MG63 (cell line): ENCODE measurements around the gene CAD. TPM values are rescaled to one million over a fixed set of nuclear protein-coding genes. Genes with fewer than 3 reads are reported as not detected.
A peak's percentile ranks its signal among the peaks of the same experiment; 100 is the strongest.

Experiments used
- DNase-seq: peaks from one replicate; pipeline ENCODE4 v3.0.0-alpha.2; 2020
- H3K27me3 ChIP-seq: fragments of 250-450 bp; sonication (Bioruptor Pico); 2 replicates; pipeline ENCODE4 v1.5.1; 2020; ENCODE audit warnings: mild to moderate bottlenecking, moderate library complexity
- H3K36me3 ChIP-seq: fragments of 250-450 bp; sonication (Bioruptor Pico); 2 replicates; pipeline ENCODE4 v1.5.1; 2020; ENCODE audit warnings: mild to moderate bottlenecking, moderate library complexity
- H3K4me3 ChIP-seq: fragments of 250-450 bp; sonication (Bioruptor Pico); 2 replicates; pipeline ENCODE4 v1.5.1; 2020; ENCODE audit warnings: mild to moderate bottlenecking, moderate library complexity
- H3K9me3 ChIP-seq: fragments of 250-450 bp; sonication (Bioruptor Pico); 2 replicates; pipeline ENCODE4 v1.5.1; 2020; ENCODE audit warnings: mild to moderate bottlenecking, moderate library complexity
- total RNA-seq: library from RNA; depleted of rRNA; stranded (reverse); fragments of >200 nt; shearing (Covaris generic); gene quantifications from 2 replicates; pipeline ENCODE4 v1.2.3, GENCODE V29; 2014; ENCODE audit warnings: low replicate concordance; rRNA removed

Gene CAD
- total RNA-seq, 1 experiment from 2014 or later = 38.9 TPM

- no peaks in the 10 kb centered on the region for H3K27me3 ChIP-seq
- H3K36me3 ChIP-seq = no peaks in the 10 kb centered on the region
- no peak for DNase-seq
- no peak overlapping the region for H3K4me3 ChIP-seq
- H3K9me3 ChIP-seq = no peaks in the 10 kb centered on the region
Observed at GRCh38 chr2:27278010-27278409, 60.8 kb downstream of the CAD start.

GRCh38 chr2:27280826-27281225 lies 63.7 kb downstream of the CAD start:
- no peaks in the 10 kb centered on the region for H3K9me3 ChIP-seq
- no peaks in the 10 kb centered on the region for H3K36me3 ChIP-seq
- no peaks in the 10 kb centered on the region for H3K27me3 ChIP-seq
- H3K4me3 ChIP-seq = no peak overlapping the region
- peak; percentile 61 for DNase-seq

GRCh38 chr2:27281442-27281841 lies 64.3 kb downstream of the CAD start:
- no peaks in the 10 kb centered on the region for H3K36me3 ChIP-seq
- H3K27me3 ChIP-seq = no peaks in the 10 kb centered on the region
- H3K9me3 ChIP-seq = no peaks in the 10 kb centered on the region
- DNase-seq = no peak
- H3K4me3 ChIP-seq = no peak overlapping the region

- no peaks in the 10 kb centered on the region for H3K36me3 ChIP-seq
- H3K27me3 ChIP-seq = no peaks in the 10 kb centered on the region
- no peaks in the 10 kb centered on the region for H3K9me3 ChIP-seq
- DNase-seq = no peak
- H3K4me3 ChIP-seq = no peak within 1 kb of the TSS
Observed at GRCh38 chr2:27281855-27282559, 64.8 kb downstream of the CAD start, which contains the start of gene TRIM54. Gene TRIM54, plus strand, starts transcription at chr2:27282429. Its CDS starts 303 bp downstream, at chr2:27282732.

GRCh38 chr2:27282892-27283291 lies 65.7 kb downstream of the CAD start:
- Histone ChIP-seq H3K4me3 (no peak overlapping the region), H3K36me3 (no peaks in the 10 kb centered on the region), H3K9me3 (no peaks in the 10 kb centered on the region), H3K27me3 (no peaks in the 10 kb centered on the region)
- DNase-seq = no peak

GRCh38 chr2:27284996-27285395 lies 67.8 kb downstream of the CAD start:
- Histone ChIP-seq H3K36me3 (no peaks in the 10 kb centered on the region), H3K9me3 (no peaks in the 10 kb centered on the region), H3K4me3 (no peak overlapping the region), H3K27me3 (no peaks in the 10 kb centered on the region)
- no peak for DNase-seq

GRCh38 chr2:27285481-27285880 lies 68.3 kb downstream of the CAD start:
- no peaks in the 10 kb centered on the region for H3K27me3 ChIP-seq
- no peak for DNase-seq
- no peak overlapping the region for H3K4me3 ChIP-seq
- H3K9me3 ChIP-seq = no peaks in the 10 kb centered on the region
- no peaks in the 10 kb centered on the region for H3K36me3 ChIP-seq

GRCh38 chr2:27288610-27289009 lies 71.4 kb downstream of the CAD start:
- H3K4me3 ChIP-seq = no peak overlapping the region
- H3K9me3 ChIP-seq = no peaks in the 10 kb centered on the region
- DNase-seq = no peak
- no peaks in the 10 kb centered on the region for H3K27me3 ChIP-seq
- H3K36me3 ChIP-seq = no peaks in the 10 kb centered on the region

- Histone ChIP-seq H3K27me3 (no peaks in the 10 kb centered on the region), H3K9me3 (no peaks in the 10 kb centered on the region), H3K36me3 (no peaks in the 10 kb centered on the region), H3K4me3 (no peak overlapping the region)
- no peak for DNase-seq
Observed at GRCh38 chr2:27290549-27290948, 73.4 kb downstream of the CAD start.

- Histone ChIP-seq H3K4me3 (no peak overlapping the region), H3K27me3 (no peaks in the 10 kb centered on the region), H3K9me3 (no peaks in the 10 kb centered on the region), H3K36me3 (no peaks in the 10 kb centered on the region)
- DNase-seq = no peak
Observed at GRCh38 chr2:27291865-27292264, 74.7 kb downstream of the CAD start.

Other genes starting within 250 kb of the CAD start
- 4.8 and 7.9 TPM in 2 replicates for gene MAPRE3, start 246.7 kb upstream of the CAD start, total RNA-seq
- gene TMEM214, start 184.4 kb upstream of the CAD start, total RNA-seq = 35.7 and 47.2 TPM in 2 replicates
- gene AGBL5, start 165.7 kb upstream of the CAD start, total RNA-seq = 19.0 and 26.0 TPM in 2 replicates
- gene OST4, start 145.7 kb upstream of the CAD start, total RNA-seq = 260 and 483 TPM in 2 replicates
- gene EMILIN1, start 138.8 kb upstream of the CAD start, total RNA-seq = 91.6 and 144 TPM in 2 replicates
- 1.8 and 5.0 TPM in 2 replicates for gene KHK, start 130.6 kb upstream of the CAD start, total RNA-seq
- gene CGREF1, start 98.2 kb upstream of the CAD start, total RNA-seq = 21.6 and 29.1 TPM in 2 replicates
- not detected in 2 replicates for gene ABHD1, start 93.6 kb upstream of the CAD start, total RNA-seq
- 60.5 and 84.3 TPM in 2 replicates for gene PREB, start 82.7 kb upstream of the CAD start, total RNA-seq
- not detected in 2 replicates for gene PRR30, start 78.0 kb upstream of the CAD start, total RNA-seq
- not detected in 2 replicates for gene TCF23, start 68.4 kb upstream of the CAD start, total RNA-seq
- gene ATRAID, start 5.3 kb upstream of the CAD start, total RNA-seq = 186 and 199 TPM in 2 replicates
- 6.2 and 15.1 TPM in 2 replicates for gene SLC5A6, start 5.1 kb upstream of the CAD start, total RNA-seq
- not detected in 2 replicates for gene SLC30A3, start 45.7 kb downstream of the CAD start, total RNA-seq
- not detected in 2 replicates for gene DNAJC5G, start 58.1 kb downstream of the CAD start, total RNA-seq
- gene TRIM54, start 65.1 kb downstream of the CAD start, total RNA-seq = 2.1 TPM in 1 of 2 replicates, not detected in the other
- 1.3 TPM in 1 of 2 replicates, not detected in the other for gene UCN, start 91.1 kb downstream of the CAD start, total RNA-seq
- gene MPV17, start 105.7 kb downstream of the CAD start, total RNA-seq = 66.5 and 72.4 TPM in 2 replicates
- gene GTF3C2, start 139.4 kb downstream of the CAD start, total RNA-seq = 53.5 and 56.5 TPM in 2 replicates
- 33.6 and 48.0 TPM in 2 replicates for gene EIF2B4, start 153.0 kb downstream of the CAD start, total RNA-seq
- gene SNX17, start 153.2 kb downstream of the CAD start, total RNA-seq = 195 and 280 TPM in 2 replicates
- gene ZNF513, start 163.4 kb downstream of the CAD start, total RNA-seq = 0.74 and 6.5 TPM in 2 replicates
- gene PPM1G, start 192.2 kb downstream of the CAD start, total RNA-seq = 139 and 145 TPM in 2 replicates
- gene NRBP1, start 211.3 kb downstream of the CAD start, total RNA-seq = 150 and 154 TPM in 2 replicates
- not detected in 2 replicates for gene KRTCAP3, start 225.0 kb downstream of the CAD start, total RNA-seq